Hematopoietic multipotent progenitor cell treated with erythropoietin and hydrocortisone succinate and interleukin-3 and kit ligand, for 4 days (in vitro differentiated cells): Measurements from ENCODE around the gene THSD7A.

Source experiments
- DNase-seq: peaks from one replicate; pipeline ENCODE4 v3.0.0-alpha.2; 2015

THSD7A gene

GRCh38 chr7:11625669-11626068 is 206.3 kb downstream of the THSD7A start:
- no peak for DNase-seq

GRCh38 chr7:11623093-11623678 is 208.8 kb downstream of the THSD7A start:
- DNase-seq = no peak

GRCh38 chr7:11620406-11621253 is 211.4 kb downstream of the THSD7A start:
- DNase-seq = no peak

GRCh38 chr7:11616466-11616865 is 215.5 kb downstream of the THSD7A start:
- no peak for DNase-seq

- DNase-seq = no peak
Observed at GRCh38 chr7:11615174-11615573, 216.8 kb downstream of the THSD7A start.

- no peak for DNase-seq
Observed at GRCh38 chr7:11613292-11613930, 218.6 kb downstream of the THSD7A start.

GRCh38 chr7:11612737-11613136 is 219.3 kb downstream of the THSD7A start:
- DNase-seq = no peak

GRCh38 chr7:11609096-11609670 is 222.8 kb downstream of the THSD7A start:
- DNase-seq = no peak

GRCh38 chr7:11607686-11608085 is 224.3 kb downstream of the THSD7A start:
- no peak for DNase-seq

- no peak for DNase-seq
Observed at GRCh38 chr7:11605749-11606148, 226.2 kb downstream of the THSD7A start.

- DNase-seq = no peak
Observed at GRCh38 chr7:11604505-11604904, 227.5 kb downstream of the THSD7A start.

GRCh38 chr7:11601761-11602160 is 230.2 kb downstream of the THSD7A start:
- no peak for DNase-seq

GRCh38 chr7:11593322-11593721 is 238.7 kb downstream of the THSD7A start:
- DNase-seq = no peak

- DNase-seq = no peak
Observed at GRCh38 chr7:11592699-11593098, 239.3 kb downstream of the THSD7A start.

- no peak for DNase-seq
Observed at GRCh38 chr7:11591943-11592342, 240.1 kb downstream of the THSD7A start.

GRCh38 chr7:11591055-11591633 is 240.9 kb downstream of the THSD7A start:
- no peak for DNase-seq

GRCh38 chr7:11589251-11589650 is 242.7 kb downstream of the THSD7A start:
- no peak for DNase-seq

GRCh38 chr7:11587814-11588213 is 244.2 kb downstream of the THSD7A start:
- no peak for DNase-seq

- no peak for DNase-seq
Observed at GRCh38 chr7:11587048-11587447, 244.9 kb downstream of the THSD7A start.

GRCh38 chr7:11584406-11585031 is 247.5 kb downstream of the THSD7A start:
- DNase-seq = no peak

- no peak for DNase-seq
Observed at GRCh38 chr7:11579141-11579540, 252.9 kb downstream of the THSD7A start.

GRCh38 chr7:11576310-11576709 is 255.7 kb downstream of the THSD7A start:
- DNase-seq = no peak
